Ishikawa (cell line): Measurements from ENCODE around the gene FAU.

Experiments
- CEBPB ChIP-seq: IDR thresholded peaks from 2 replicates; pipeline ENCODE4 v1.6.1; 2012
- CREB1 ChIP-seq: IDR thresholded peaks from 2 replicates; pipeline ENCODE4 v1.6.1; 2012; ENCODE audit warnings: low read depth
- EGR1 ChIP-seq: IDR thresholded peaks from 2 replicates; pipeline ENCODE4 v1.6.1; 2012
- EP300 ChIP-seq: IDR thresholded peaks from 2 replicates; pipeline ENCODE4 v1.6.1; 2012; ENCODE audit warnings: borderline replicate concordance
- FOXM1 ChIP-seq: IDR thresholded peaks from 2 replicates; pipeline ENCODE4 v1.6.1; 2012; ENCODE audit warnings: low read depth, borderline replicate concordance
- NFIC ChIP-seq: IDR thresholded peaks from 2 replicates; pipeline ENCODE4 v1.6.1; 2012
- RAD21 ChIP-seq: IDR thresholded peaks from 2 replicates; pipeline ENCODE4 v1.6.1; 2012; ENCODE audit warnings: low read depth
- TAF1 ChIP-seq: IDR thresholded peaks from 2 replicates; pipeline ENCODE4 v1.6.1; 2012; ENCODE audit warnings: low read depth, mild to moderate bottlenecking
- TCF12 ChIP-seq: IDR thresholded peaks from 2 replicates; pipeline ENCODE4 v1.6.1; 2012; ENCODE audit warnings: low read depth
- TEAD4 ChIP-seq: IDR thresholded peaks from 2 replicates; pipeline ENCODE4 v1.6.1; 2012
- YY1 ChIP-seq: IDR thresholded peaks from 2 replicates; pipeline ENCODE4 v1.6.1; 2012; ENCODE audit warnings: low read depth
- ZBTB7A ChIP-seq: IDR thresholded peaks from 2 replicates; pipeline ENCODE4 v1.6.1; 2012; ENCODE audit warnings: low read depth
- TF ChIP-seq, protein P1 (sequence below): IDR thresholded peaks from 2 replicates; pipeline ENCODE4 v1.6.1; 2012
- TF ChIP-seq, protein P2 (sequence below): IDR thresholded peaks from 2 replicates; pipeline ENCODE4 v1.6.1; 2012
- TF ChIP-seq, protein P3 (sequence below): IDR thresholded peaks from 2 replicates; pipeline ENCODE4 v1.6.1; 2012; ENCODE audit warnings: low read depth, mild to moderate bottlenecking

Gene FAU

DNA sequence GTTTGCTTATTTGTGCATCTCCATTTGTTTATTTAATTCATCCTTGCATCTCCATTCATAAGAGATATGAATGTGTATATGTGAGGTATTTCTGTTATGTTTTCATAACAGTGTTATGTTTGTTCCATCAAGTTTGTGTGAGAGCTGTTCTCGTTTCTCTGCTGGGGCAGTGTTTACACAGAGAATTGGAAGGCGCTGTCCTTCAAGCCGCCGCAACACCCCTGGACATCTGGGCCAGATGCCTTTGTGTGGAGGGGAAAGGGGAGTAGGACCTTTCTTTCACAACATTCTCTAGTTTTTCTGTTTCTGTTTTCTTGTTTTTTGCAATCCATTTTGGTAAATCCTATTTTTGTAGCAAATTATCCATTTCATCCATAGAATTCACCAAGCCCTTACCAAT, 17.3 kb downstream of the FAU start:
- TF ChIP-seq CEBPB (no peak), ZBTB7A (no peak), TCF12 (no peak), TAF1 (no peak), NFIC (no peak), RAD21 (no peak), YY1 (no peak), TEAD4 (no peak), EP300 (no peak), CREB1 (no peak), FOXM1 (no peak), EGR1 (no peak)
- TF ChIP-seq, protein P1, sequence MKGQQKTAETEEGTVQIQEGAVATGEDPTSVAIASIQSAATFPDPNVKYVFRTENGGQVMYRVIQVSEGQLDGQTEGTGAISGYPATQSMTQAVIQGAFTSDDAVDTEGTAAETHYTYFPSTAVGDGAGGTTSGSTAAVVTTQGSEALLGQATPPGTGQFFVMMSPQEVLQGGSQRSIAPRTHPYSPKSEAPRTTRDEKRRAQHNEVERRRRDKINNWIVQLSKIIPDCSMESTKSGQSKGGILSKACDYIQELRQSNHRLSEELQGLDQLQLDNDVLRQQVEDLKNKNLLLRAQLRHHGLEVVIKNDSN, result no peak
- TF ChIP-seq, protein P2, sequence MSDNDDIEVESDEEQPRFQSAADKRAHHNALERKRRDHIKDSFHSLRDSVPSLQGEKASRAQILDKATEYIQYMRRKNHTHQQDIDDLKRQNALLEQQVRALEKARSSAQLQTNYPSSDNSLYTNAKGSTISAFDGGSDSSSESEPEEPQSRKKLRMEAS, result no peak
- TF ChIP-seq, protein P3, sequence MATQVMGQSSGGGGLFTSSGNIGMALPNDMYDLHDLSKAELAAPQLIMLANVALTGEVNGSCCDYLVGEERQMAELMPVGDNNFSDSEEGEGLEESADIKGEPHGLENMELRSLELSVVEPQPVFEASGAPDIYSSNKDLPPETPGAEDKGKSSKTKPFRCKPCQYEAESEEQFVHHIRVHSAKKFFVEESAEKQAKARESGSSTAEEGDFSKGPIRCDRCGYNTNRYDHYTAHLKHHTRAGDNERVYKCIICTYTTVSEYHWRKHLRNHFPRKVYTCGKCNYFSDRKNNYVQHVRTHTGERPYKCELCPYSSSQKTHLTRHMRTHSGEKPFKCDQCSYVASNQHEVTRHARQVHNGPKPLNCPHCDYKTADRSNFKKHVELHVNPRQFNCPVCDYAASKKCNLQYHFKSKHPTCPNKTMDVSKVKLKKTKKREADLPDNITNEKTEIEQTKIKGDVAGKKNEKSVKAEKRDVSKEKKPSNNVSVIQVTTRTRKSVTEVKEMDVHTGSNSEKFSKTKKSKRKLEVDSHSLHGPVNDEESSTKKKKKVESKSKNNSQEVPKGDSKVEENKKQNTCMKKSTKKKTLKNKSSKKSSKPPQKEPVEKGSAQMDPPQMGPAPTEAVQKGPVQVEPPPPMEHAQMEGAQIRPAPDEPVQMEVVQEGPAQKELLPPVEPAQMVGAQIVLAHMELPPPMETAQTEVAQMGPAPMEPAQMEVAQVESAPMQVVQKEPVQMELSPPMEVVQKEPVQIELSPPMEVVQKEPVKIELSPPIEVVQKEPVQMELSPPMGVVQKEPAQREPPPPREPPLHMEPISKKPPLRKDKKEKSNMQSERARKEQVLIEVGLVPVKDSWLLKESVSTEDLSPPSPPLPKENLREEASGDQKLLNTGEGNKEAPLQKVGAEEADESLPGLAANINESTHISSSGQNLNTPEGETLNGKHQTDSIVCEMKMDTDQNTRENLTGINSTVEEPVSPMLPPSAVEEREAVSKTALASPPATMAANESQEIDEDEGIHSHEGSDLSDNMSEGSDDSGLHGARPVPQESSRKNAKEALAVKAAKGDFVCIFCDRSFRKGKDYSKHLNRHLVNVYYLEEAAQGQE, result no peak

DNA sequence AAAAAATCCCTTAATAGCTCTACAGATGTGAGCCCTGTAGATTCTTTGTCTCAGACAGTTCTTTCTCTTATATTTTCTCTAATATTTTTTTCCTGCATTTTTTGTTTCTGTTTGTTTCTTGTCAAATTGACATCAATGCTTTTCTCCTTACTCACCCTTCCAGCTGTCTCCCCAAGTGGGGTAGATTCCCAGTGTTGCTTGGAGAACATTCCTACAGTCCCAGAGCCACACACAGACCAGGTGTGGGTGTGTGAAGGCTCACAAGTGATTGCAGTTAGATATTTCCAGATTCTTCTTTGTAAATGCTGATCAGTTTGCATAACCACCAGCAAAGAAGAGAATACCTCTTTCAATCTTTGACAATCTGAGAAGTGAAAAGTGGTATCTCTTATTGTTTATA, 18.5 kb downstream of the FAU start:
- TF ChIP-seq CREB1 (no peak), EP300 (no peak), CEBPB (no peak), TCF12 (no peak), NFIC (no peak), EGR1 (no peak), TAF1 (no peak), RAD21 (no peak), YY1 (no peak), FOXM1 (no peak), TEAD4 (no peak), ZBTB7A (no peak)
- TF ChIP-seq, protein P2, result no peak
- TF ChIP-seq, protein P1, result no peak
- TF ChIP-seq, protein P3, result no peak

DNA sequence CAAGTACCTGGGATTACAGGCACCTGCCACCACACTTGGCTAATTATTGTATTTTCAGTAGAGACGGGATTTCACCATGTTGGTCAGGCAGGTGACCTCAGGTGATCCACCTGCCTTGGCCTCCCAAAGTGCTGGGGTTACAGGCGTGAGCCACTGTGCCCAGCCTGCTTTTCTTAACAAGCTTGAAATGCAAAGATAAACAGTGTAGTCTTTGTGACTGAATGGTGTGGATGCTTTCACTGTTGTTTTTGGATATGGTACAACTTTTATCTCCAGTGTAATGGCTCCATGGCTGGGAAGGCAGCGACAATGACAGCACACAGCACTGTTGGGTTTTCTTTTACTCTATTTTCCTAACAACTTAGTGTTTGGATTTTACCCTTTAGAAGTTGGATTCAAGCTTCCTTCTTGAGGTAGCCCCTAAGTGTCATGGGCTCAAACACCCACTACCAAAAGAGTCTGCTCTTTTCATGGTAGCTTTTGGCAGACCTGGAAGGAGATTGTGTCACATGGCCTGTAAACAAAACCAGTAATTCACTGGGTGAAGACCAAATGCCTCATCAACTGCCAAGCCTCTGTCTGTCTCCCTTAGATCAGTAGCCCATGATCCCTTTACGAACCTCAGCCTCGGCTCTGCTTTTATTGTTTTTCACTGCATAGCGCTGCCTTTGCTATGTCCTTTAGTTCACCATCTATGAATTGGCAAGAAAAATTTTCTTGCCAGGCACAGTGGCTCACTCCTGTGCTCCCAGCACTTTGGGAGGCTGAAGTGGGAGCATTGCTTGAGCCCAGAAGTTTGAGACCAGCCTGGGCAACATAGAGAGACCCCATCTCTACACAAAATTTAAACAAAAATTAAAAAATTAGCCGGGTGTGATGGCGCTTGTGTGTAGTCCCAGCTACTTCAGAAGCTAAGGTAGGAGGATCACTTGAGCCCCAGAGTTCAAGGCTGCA, 19.5 kb downstream of the FAU start:
- TF ChIP-seq TAF1, result no peak
- TF ChIP-seq RAD21, result no peak
- no peak for TF ChIP-seq TCF12
- TF ChIP-seq, protein P1, result no peak
- TF ChIP-seq EGR1, result no peak
- TF ChIP-seq NFIC, result no peak
- no peak for TF ChIP-seq CEBPB
- no peak for TF ChIP-seq ZBTB7A
- no peak for TF ChIP-seq EP300
- TF ChIP-seq TEAD4, result no peak
- TF ChIP-seq, protein P2, result no peak
- TF ChIP-seq FOXM1, result no peak
- no peak for TF ChIP-seq YY1

DNA sequence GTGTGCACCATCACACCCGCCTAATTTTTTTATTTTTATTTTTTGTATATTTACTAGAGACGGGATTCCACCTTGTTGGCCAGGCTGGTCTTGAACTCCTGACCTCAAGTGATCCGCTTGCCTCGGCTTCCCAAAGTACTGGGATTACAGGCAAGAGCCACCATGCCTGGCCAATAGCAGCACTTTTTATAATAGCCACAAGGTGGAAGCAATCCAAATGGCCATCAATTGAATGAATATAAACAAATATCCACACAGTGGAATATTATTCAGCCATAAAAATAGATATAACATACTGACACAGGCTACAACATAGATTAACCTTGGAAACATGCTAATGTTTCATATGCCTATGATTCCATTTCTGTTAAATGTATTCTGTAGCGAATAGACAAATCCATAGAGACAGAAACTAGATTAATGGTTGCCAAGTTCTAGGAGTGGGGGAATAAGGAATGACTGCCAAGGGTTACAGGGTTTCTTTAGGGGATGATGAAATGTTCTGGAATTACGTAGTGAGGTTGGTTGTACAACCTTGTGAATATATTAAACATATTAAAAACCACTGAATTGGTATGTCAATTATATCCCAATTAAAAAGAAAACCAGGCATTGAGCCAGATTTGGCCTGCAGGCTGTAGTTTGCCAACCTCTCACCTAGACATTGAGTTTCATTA, 21.1 kb downstream of the FAU start:
- no peak for TF ChIP-seq YY1
- no peak for TF ChIP-seq RAD21
- no peak for TF ChIP-seq CREB1
- TF ChIP-seq, protein P3, result no peak
- TF ChIP-seq ZBTB7A, result no peak
- no peak for TF ChIP-seq EP300
- TF ChIP-seq, protein P1, result no peak
- TF ChIP-seq CEBPB, result no peak
- TF ChIP-seq FOXM1, result no peak
- no peak for TF ChIP-seq EGR1
- no peak for TF ChIP-seq TAF1
- TF ChIP-seq, protein P2, result no peak
